H1 (cell line): ENCODE measurements around the gene GRM8. TPM values are rescaled to one million over a fixed set of nuclear protein-coding genes. Genes with fewer than 3 reads are reported as not detected.

Experiments used
- CTCF ChIA-PET: fragments of 300-600 bp; sonication (Branson Sonifier 250); formaldehyde crosslinking; loops from one replicate; lab custom pipeline; 2021; ENCODE audit not compliant: partially characterized antibody; lab: Charles Lee
- POLR2A ChIA-PET: fragments of 300-600 bp; sonication (Branson Sonifier 250); formaldehyde crosslinking; loops from one replicate; lab custom pipeline; 2021; ENCODE audit warnings: inconsistent platforms; ENCODE audit not compliant: partially characterized antibody; lab: Charles Lee
- DNase-seq, 2 experiments: peaks; one replicate each; pipeline versions ENCODE4 v3.0.0 to v3.0.0-alpha.2; 2010 to 2022; ENCODE audit warnings: low spot score in 2 of 2, low read depth in 1 of 2, mixed read lengths in 1 of 2
- FAIRE-seq: peaks from 2 replicates; lab custom pipeline; 2011; peaks lifted over from hg19 to GRCh38; lab: Jason Lieb, UNC
- H2AFZ ChIP-seq: 2 replicates; pipeline ENCODE4 v1.8.1; 2012; ENCODE audit warnings: low read length, inconsistent platforms
- H2AK5ac ChIP-seq: 2 replicates; pipeline ENCODE4 v1.6.1; 2013; ENCODE audit warnings: low read depth, low read length
- H2BK120ac ChIP-seq: replicated peaks from 2 replicates; pipeline ENCODE3; 2013; ENCODE audit warnings: low read depth, low read length, inconsistent platforms
- H2BK12ac ChIP-seq: 2 replicates; pipeline ENCODE4 v1.6.1; 2013; ENCODE audit warnings: low read depth, low read length
- H2BK15ac ChIP-seq: 2 replicates; pipeline ENCODE4 v1.6.1; 2013; ENCODE audit warnings: low read length
- H2BK20ac ChIP-seq: 2 replicates; pipeline ENCODE4 v1.6.1; 2013; ENCODE audit warnings: low read length
- H2BK5ac ChIP-seq: 2 replicates; pipeline ENCODE4 v1.6.1; 2013; ENCODE audit warnings: low read depth, low read length
- H3K14ac ChIP-seq: 2 replicates; pipeline ENCODE4 v1.6.1; 2013; ENCODE audit warnings: inconsistent platforms; ENCODE audit not compliant: insufficient read length
- H3K18ac ChIP-seq: 2 replicates; pipeline ENCODE4 v1.6.1; 2013; ENCODE audit warnings: low read length; ENCODE audit errors: extremely low read depth
- H3K23ac ChIP-seq: 2 replicates; pipeline ENCODE4 v1.6.1; 2013; ENCODE audit warnings: inconsistent platforms; ENCODE audit not compliant: insufficient read length
- H3K23me2 ChIP-seq: 2 replicates; pipeline ENCODE4 v1.6.1; 2013; ENCODE audit warnings: low read depth, low read length
- H3K27ac ChIP-seq: 2 replicates; pipeline ENCODE4 v1.6.1; 2011; ENCODE audit warnings: low read depth, low read length, inconsistent platforms
- H3K27me3 ChIP-seq, 4 experiments: replicated peaks in 1 of 4; 1 replicate in 1 of 4; 2 replicates in 3 of 4; pipeline versions ENCODE4 v1.6.1 to v1.8.1; 2011 to 2013; ENCODE audit warnings: low read length in 3 of 4, mild to moderate bottlenecking in 3 of 4, inconsistent platforms in 2 of 4, mixed read lengths in 2 of 4, moderate library complexity in 1 of 4; ENCODE audit not compliant: control insufficient read depth in 3 of 4, insufficient read depth in 3 of 4; ENCODE audit errors: extremely low read depth in 1 of 4
- H3K36me3 ChIP-seq, 4 experiments: 2 replicates each; pipeline versions ENCODE4 v1.6.1 to v1.8.1; 2011 to 2013; ENCODE audit warnings: mild to moderate bottlenecking in 4 of 4, low read length in 3 of 4, moderate library complexity in 2 of 4, control low read depth in 1 of 4, inconsistent platforms in 1 of 4; ENCODE audit not compliant: insufficient read depth in 4 of 4, control insufficient read depth in 2 of 4
- H3K4ac ChIP-seq: replicated peaks from 2 replicates; pipeline ENCODE3; 2013; ENCODE audit warnings: low read length, low read depth, mixed read lengths, inconsistent platforms; ENCODE audit not compliant: insufficient read length
- H3K4me1 ChIP-seq, 4 experiments: replicated peaks in 1 of 4; 1 replicate in 1 of 4; 2 replicates in 3 of 4; pipeline versions ENCODE4 v1.6.1 to v1.8.1; 2011 to 2013; ENCODE audit warnings: low read length in 3 of 4, inconsistent platforms in 2 of 4, mixed read lengths in 1 of 4; ENCODE audit not compliant: insufficient read depth in 4 of 4, control insufficient read depth in 3 of 4
- H3K4me2 ChIP-seq, 2 experiments: 2 replicates each; pipeline versions ENCODE4 v1.6.1 to v1.8.1; 2011 to 2013; ENCODE audit warnings: low read depth in 2 of 2, low read length in 2 of 2, control low read depth in 1 of 2, inconsistent platforms in 1 of 2, mild to moderate bottlenecking in 1 of 2; ENCODE audit not compliant: insufficient read depth in 1 of 2
- H3K4me3 ChIP-seq, 4 experiments: fragments of 200-600, 300-600 bp in 1 of 4; sonication (generic), shearing (Covaris generic), sonication (Bioruptor Twin) in 1 of 4; 2 replicates each; pipeline versions ENCODE4 v1.5.1 to v1.8.1; 2011 to 2016; ENCODE audit warnings: low read length in 4 of 4, low read depth in 3 of 4, control low read depth in 2 of 4, inconsistent platforms in 2 of 4, mild to moderate bottlenecking in 2 of 4, mixed read lengths in 1 of 4, moderate library complexity in 1 of 4; ENCODE audit not compliant: insufficient read depth in 2 of 4; ENCODE audit errors: extremely low read depth in 1 of 4
- H3K56ac ChIP-seq: replicated peaks from 2 replicates; pipeline ENCODE3; 2013; ENCODE audit warnings: low read depth, mild to moderate bottlenecking, mixed read lengths, low read length, inconsistent platforms; ENCODE audit not compliant: insufficient read length
- H3K79me1 ChIP-seq: 2 replicates; pipeline ENCODE4 v1.6.1; 2013; ENCODE audit warnings: low read depth, low read length, control low read depth
- H3K79me2 ChIP-seq, 2 experiments: 2 replicates each; pipeline versions ENCODE4 v1.6.1 to v1.8.1; 2012 to 2013; ENCODE audit warnings: low read length in 2 of 2, mild to moderate bottlenecking in 2 of 2, inconsistent platforms in 1 of 2; ENCODE audit not compliant: insufficient read depth in 2 of 2, control insufficient read depth in 1 of 2
- H3K9ac ChIP-seq, 4 experiments: replicated peaks in 1 of 4; 1 replicate in 1 of 4; 2 replicates in 3 of 4; pipeline versions ENCODE4 v1.6.1 to v1.8.1; 2011 to 2013; ENCODE audit warnings: low read depth in 3 of 4, low read length in 3 of 4, control low read depth in 2 of 4, mild to moderate bottlenecking in 2 of 4, moderate library complexity in 2 of 4, inconsistent platforms in 1 of 4; ENCODE audit errors: extremely low read depth in 1 of 4
- H3K9me3 ChIP-seq, 2 experiments: 2 replicates each; pipeline versions ENCODE4 v1.6.1 to v1.8.1; 2012 to 2013; ENCODE audit warnings: mild to moderate bottlenecking in 2 of 2, moderate library complexity in 2 of 2, control low read depth in 1 of 2, inconsistent platforms in 1 of 2, low read depth in 1 of 2, low read length in 1 of 2, mixed read lengths in 1 of 2; ENCODE audit not compliant: insufficient read depth in 2 of 2
- H4K20me1 ChIP-seq, 2 experiments: replicated peaks in 1 of 2; 2 replicates each; pipeline versions ENCODE3 to v1.8.1; 2011 to 2013; ENCODE audit warnings: inconsistent platforms in 2 of 2, low read length in 2 of 2, mild to moderate bottlenecking in 1 of 2; ENCODE audit not compliant: insufficient read depth in 2 of 2, control insufficient read depth in 1 of 2
- H4K5ac ChIP-seq: 2 replicates; pipeline ENCODE4 v1.6.1; 2013; ENCODE audit warnings: low read length, low read depth, mixed read lengths, inconsistent platforms; ENCODE audit not compliant: insufficient read length
- H4K8ac ChIP-seq: 2 replicates; pipeline ENCODE4 v1.8.0; 2013; ENCODE audit warnings: mild to moderate bottlenecking, moderate library complexity, low read length, inconsistent platforms; ENCODE audit not compliant: insufficient read depth; ENCODE audit errors: extremely low read depth
- H4K91ac ChIP-seq: replicated peaks from 2 replicates; pipeline ENCODE3; 2013; ENCODE audit warnings: low read length, mixed read lengths, inconsistent platforms; ENCODE audit not compliant: insufficient read length
- CBX8 ChIP-seq: fragments of 300-800, 300-1000 bp; sonication (generic); IDR thresholded peaks from 2 replicates; pipeline ENCODE4 v1.7.1; 2016; ENCODE audit warnings: low read depth, low read length, borderline replicate concordance
- EGR1 ChIP-seq: IDR thresholded peaks from 2 replicates; pipeline ENCODE4 v1.6.1; 2011; ENCODE audit warnings: low read depth, low read length, borderline replicate concordance
- EZH2 ChIP-seq: fragments of 200-600 bp; sonication (generic); IDR thresholded peaks from 2 replicates; pipeline ENCODE4 v1.7.1; 2012; ENCODE audit warnings: low read depth, mild to moderate bottlenecking, moderate library complexity, low read length, inconsistent platforms; ENCODE audit not compliant: severe bottlenecking
- HDAC6 ChIP-seq: IDR thresholded peaks from one replicate; pipeline ENCODE4 v1.7.1; 2012; ENCODE audit warnings: low read depth, mild to moderate bottlenecking, inconsistent platforms, low read length, moderate library complexity
- JUN ChIP-seq: IDR thresholded peaks from 2 replicates; pipeline ENCODE4 v1.6.1; 2011; ENCODE audit warnings: low read depth, mild to moderate bottlenecking, improper control_type of control experiment, low read length
- JUND ChIP-seq: IDR thresholded peaks from 2 replicates; pipeline ENCODE4 v1.6.1; 2011; ENCODE audit warnings: mild to moderate bottlenecking, improper control_type of control experiment, low read length
- KDM1A ChIP-seq: fragments of 200-600, 300-600 bp; sonication (generic); IDR thresholded peaks from 2 replicates; pipeline ENCODE4 v1.7.1; 2016; ENCODE audit warnings: mild to moderate bottlenecking, low read length, borderline replicate concordance
- POU5F1 ChIP-seq: IDR thresholded peaks from 2 replicates; pipeline ENCODE4 v1.6.1; 2011; ENCODE audit warnings: low read depth, mild to moderate bottlenecking, low read length, moderate library complexity
- RFX5 ChIP-seq: IDR thresholded peaks from 2 replicates; pipeline ENCODE4 v1.6.1; 2011; ENCODE audit warnings: low read depth, low read length, improper control_type of control experiment, borderline replicate concordance
- SP4 ChIP-seq: IDR thresholded peaks from 2 replicates; pipeline ENCODE4 v1.6.1; 2012; ENCODE audit warnings: low read length, inconsistent platforms
- SUZ12 ChIP-seq: fragments of 200-600 bp; sonication (generic); IDR thresholded peaks from 2 replicates; pipeline ENCODE4 v1.6.1; 2012; ENCODE audit warnings: mild to moderate bottlenecking, inconsistent platforms, low read length, moderate library complexity, mixed read lengths
- TAF7 ChIP-seq: optimal IDR thresholded peaks from 2 replicates; pipeline ENCODE3; 2011; ENCODE audit warnings: low read depth, mild to moderate bottlenecking, inconsistent platforms, low read length, moderate library complexity, borderline replicate concordance
- TEAD4 ChIP-seq: IDR thresholded peaks from 2 replicates; pipeline ENCODE4 v1.6.1; 2012; ENCODE audit warnings: low read depth, low read length, inconsistent platforms, mixed read lengths
- ZNF274 ChIP-seq: IDR thresholded peaks from 2 replicates; pipeline ENCODE4 v1.7.0; 2012; ENCODE audit warnings: low read length, borderline replicate concordance; ENCODE audit errors: extremely low read depth
- WGBS, 2 experiments: shearing (Covaris generic) in 1 of 2; methylation state at CpG; one replicate each; pipeline versions ENCODE4 v1.1.6 to v1.1.7; 2013 to 2015; ENCODE audit warnings: low lambda C conversion rate in 2 of 2, mixed read lengths in 2 of 2, inconsistent platforms in 1 of 2, low coverage in 1 of 2, missing lambda C conversion rate in 1 of 2; ENCODE audit not compliant: insufficient replicate concordance in 2 of 2, insufficient coverage in 1 of 2, insufficient read length in 1 of 2; ENCODE audit errors: extremely low coverage in 1 of 2, missing lambda C conversion rate in 1 of 2; 5-methylcytosine and 5-hydroxymethylcytosine counted together
- polyA plus RNA-seq, 7 experiments: library from polyadenylated mRNA; depleted of rRNA in 3 of 7; stranded (reverse) in 5 of 7; unstranded in 2 of 7; fragments of >200 nt in 5 of 7; fragments of 200-250 nt in 2 of 7; gene quantifications; 1 replicate in 5 of 7; 2 replicates in 1 of 7; 4 replicates in 1 of 7; pipeline versions ENCODE4 v1.2.1 to v1.2.3, GENCODE V29; 2011 to 2013; ENCODE audit warnings: missing spikeins in 2 of 7, mixed read lengths in 2 of 7
- total RNA-seq: library from RNA; stranded (reverse); fragmentation: NEBNext Ultra II Directional; extraction: Animal tissue kit (Norgen Biotek cat#: 25700); gene quantifications from 2 replicates; pipeline ENCODE4 v1.2.1, GENCODE V29; 2021
- TF ChIP-seq, protein P1 (sequence below): IDR thresholded peaks from 2 replicates; pipeline ENCODE4 v1.6.1; 2012; ENCODE audit warnings: inconsistent platforms

Gene GRM8
- total and polyA plus RNA-seq, 2 of the 8 experiments (the other 6 are each of a cell fraction or from before 2014, with no cell fraction given), result 2.6 to 2.8 TPM

DNA sequence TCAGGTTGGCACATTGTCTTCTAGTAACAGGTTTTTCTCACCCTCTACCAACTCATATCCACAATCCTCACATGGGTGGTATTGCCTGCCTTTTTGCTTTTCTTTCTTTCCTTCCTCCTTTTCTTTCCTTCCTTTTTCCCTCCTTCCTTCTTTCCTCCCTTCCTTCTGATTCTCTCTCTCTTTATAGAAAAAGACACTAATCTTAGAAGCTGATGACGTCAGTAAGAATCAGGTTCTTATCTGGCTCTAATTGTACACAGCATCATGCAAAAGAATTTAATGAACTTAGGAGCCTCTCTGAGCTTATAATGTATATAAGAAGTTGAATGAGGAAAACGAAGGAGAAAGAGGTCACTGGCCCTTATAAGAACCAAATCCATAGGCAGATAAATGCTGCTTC lies 328.3 kb downstream of the GRM8 start:
- H2BK20ac ChIP-seq, result no peak overlapping the region
- no peak for FAIRE-seq
- no peak overlapping the region for H2BK12ac ChIP-seq
- no peak overlapping the region for H2BK120ac ChIP-seq
- no peak overlapping the region for H3K9ac ChIP-seq
- no peaks in the 10 kb centered on the region for H3K79me1 ChIP-seq
- H3K27ac ChIP-seq, result no peak overlapping the region
- H3K9me3 ChIP-seq, result no peaks in the 10 kb centered on the region
- H2BK15ac ChIP-seq, result no peak overlapping the region
- no peaks in the 10 kb centered on the region for H3K36me3 ChIP-seq
- ChIA-PET CTCF (interaction anchor here (0.6 kb wide), 1 partner anchor 460 kb away, joined by 3 read pairs; no protein-coding TSS in a partner anchor), POLR2A (no interaction called here)
- H4K91ac ChIP-seq, result no peak overlapping the region
- no peak overlapping the region for H3K56ac ChIP-seq
- H4K5ac ChIP-seq, result no peak overlapping the region
- no peak overlapping the region for H3K4me2 ChIP-seq
- 95% methylated on average over 2 of the region's 2 CpGs; no CpG with 5 or more reads in 1 of the 2 experiments for WGBS, 2 experiments
- no peak overlapping the region for H2BK5ac ChIP-seq
- H3K18ac ChIP-seq, result no peak overlapping the region
- H3K79me2 ChIP-seq, result no peaks in the 10 kb centered on the region
- no peak overlapping the region for H3K14ac ChIP-seq
- H4K8ac ChIP-seq, result no peak overlapping the region
- H2AK5ac ChIP-seq, result no peak overlapping the region
- H3K4me3 ChIP-seq, result no peak overlapping the region
- no peaks in the 10 kb centered on the region for H3K23me2 ChIP-seq
- H3K4ac ChIP-seq, result no peak overlapping the region
- H3K4me1 ChIP-seq, result no peaks in the 10 kb centered on the region
- H4K20me1 ChIP-seq, result no peaks in the 10 kb centered on the region
- no peaks in the 10 kb centered on the region for H3K27me3 ChIP-seq
- DNase-seq, result no peak
- no peak overlapping the region for H3K23ac ChIP-seq
- no peak overlapping the region for H2AFZ ChIP-seq
- no peak for TF ChIP-seq TAF7
- no peak for TF ChIP-seq KDM1A
- no peak for TF ChIP-seq POU5F1
- TF ChIP-seq RFX5, result no peak
- TF ChIP-seq HDAC6, result no peak
- TF ChIP-seq, protein P1, sequence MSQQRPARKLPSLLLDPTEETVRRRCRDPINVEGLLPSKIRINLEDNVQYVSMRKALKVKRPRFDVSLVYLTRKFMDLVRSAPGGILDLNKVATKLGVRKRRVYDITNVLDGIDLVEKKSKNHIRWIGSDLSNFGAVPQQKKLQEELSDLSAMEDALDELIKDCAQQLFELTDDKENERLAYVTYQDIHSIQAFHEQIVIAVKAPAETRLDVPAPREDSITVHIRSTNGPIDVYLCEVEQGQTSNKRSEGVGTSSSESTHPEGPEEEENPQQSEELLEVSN, result no peak
- no peak for TF ChIP-seq CBX8
- TF ChIP-seq EGR1, result no peak
- no peak for TF ChIP-seq TEAD4
- no peak for TF ChIP-seq JUN
- no peak for TF ChIP-seq SUZ12
- no peak for TF ChIP-seq SP4
- no peak for TF ChIP-seq ZNF274
- no peak for TF ChIP-seq EZH2
- TF ChIP-seq JUND, result no peak
